Measurements from ENCODE around the gene KIFAP3.

The KIFAP3 gene

DNA sequence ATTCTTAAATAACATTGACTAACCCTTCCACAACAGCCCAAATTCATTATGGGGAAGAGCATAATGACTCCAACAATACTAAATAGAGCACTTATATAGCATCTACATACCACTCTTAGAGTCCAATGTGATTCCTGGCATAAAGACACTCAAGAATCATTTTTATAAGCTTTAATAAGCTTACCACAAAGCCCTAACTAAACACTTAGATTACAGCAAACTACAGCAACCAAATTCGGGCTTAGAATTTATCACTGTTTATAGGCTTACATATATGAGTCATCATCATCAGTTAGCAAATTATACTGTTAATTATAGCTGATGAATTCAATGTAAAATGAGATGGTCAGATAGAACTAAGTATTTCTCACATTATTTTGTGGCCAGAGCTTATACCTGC lies 188.1 kb downstream of the KIFAP3 start:
- Histone ChIP-seq H3K4me3 (IDR thresholded peaks at IDR 0.05; ENCODE audit: insufficient read depth, low read depth, low read length) (no peak overlapping the region), H3K4me2 (no peak overlapping the region), H4K20me1 (ENCODE audit: insufficient read depth) (no peaks in the 10 kb centered on the region), H3K9ac (no peak overlapping the region), H2AFZ (ENCODE audit: low read depth) (no peak overlapping the region), H3K79me2 (ENCODE audit: insufficient read depth, low read depth) (peaks cover 17% of the 10 kb centered on the region; the same call in 1 of the 2 replicates), H3K4me1 (ENCODE audit: low read depth, poor library complexity, severe bottlenecking) (peaks cover 18% of the 10 kb centered on the region), H3K27ac (no peak overlapping the region), H3K36me3 (ENCODE audit: insufficient read depth) (no peaks in the 10 kb centered on the region), H3K27me3 (ENCODE audit: insufficient read depth, low read depth) (no peaks in the 10 kb centered on the region)
- TF ChIP-seq, protein P1, sequence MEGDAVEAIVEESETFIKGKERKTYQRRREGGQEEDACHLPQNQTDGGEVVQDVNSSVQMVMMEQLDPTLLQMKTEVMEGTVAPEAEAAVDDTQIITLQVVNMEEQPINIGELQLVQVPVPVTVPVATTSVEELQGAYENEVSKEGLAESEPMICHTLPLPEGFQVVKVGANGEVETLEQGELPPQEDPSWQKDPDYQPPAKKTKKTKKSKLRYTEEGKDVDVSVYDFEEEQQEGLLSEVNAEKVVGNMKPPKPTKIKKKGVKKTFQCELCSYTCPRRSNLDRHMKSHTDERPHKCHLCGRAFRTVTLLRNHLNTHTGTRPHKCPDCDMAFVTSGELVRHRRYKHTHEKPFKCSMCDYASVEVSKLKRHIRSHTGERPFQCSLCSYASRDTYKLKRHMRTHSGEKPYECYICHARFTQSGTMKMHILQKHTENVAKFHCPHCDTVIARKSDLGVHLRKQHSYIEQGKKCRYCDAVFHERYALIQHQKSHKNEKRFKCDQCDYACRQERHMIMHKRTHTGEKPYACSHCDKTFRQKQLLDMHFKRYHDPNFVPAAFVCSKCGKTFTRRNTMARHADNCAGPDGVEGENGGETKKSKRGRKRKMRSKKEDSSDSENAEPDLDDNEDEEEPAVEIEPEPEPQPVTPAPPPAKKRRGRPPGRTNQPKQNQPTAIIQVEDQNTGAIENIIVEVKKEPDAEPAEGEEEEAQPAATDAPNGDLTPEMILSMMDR (conservative IDR thresholded peaks at IDR 0.05; ENCODE audit: low read depth, low read length): no peak

DNA sequence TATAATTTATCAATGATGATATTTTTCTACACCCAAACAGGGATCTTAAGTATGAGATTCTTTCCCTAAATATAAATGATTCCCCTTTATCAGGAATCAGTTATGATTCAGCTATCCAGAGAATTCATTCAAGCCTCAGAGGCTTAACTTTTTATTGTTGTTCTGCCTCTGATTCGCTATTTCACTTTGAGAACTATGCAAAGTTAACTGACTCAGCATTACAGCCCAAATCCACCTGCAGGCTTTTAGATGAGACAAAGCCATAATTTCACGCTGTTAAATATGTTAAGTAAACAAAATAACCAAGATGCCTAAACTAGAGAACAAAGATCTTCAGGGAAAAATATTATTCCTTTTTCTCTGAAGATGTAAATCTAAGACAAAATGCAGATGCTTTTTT lies 189.3 kb downstream of the KIFAP3 start:
- Histone ChIP-seq H3K9ac (no peak overlapping the region), H3K4me2 (peak overlapping the region; percentile 2; the same call in 1 of the 2 replicates), H3K27me3 (ENCODE audit: insufficient read depth, low read depth) (no peaks in the 10 kb centered on the region), H3K79me2 (ENCODE audit: insufficient read depth, low read depth) (peaks cover 9% of the 10 kb centered on the region; the same call in 1 of the 2 replicates), H3K27ac (no peak overlapping the region), H3K36me3 (ENCODE audit: insufficient read depth) (no peaks in the 10 kb centered on the region), H3K4me1 (ENCODE audit: low read depth, poor library complexity, severe bottlenecking) (peaks cover 10% of the 10 kb centered on the region), H4K20me1 (ENCODE audit: insufficient read depth) (no peaks in the 10 kb centered on the region), H3K4me3 (IDR thresholded peaks at IDR 0.05; ENCODE audit: insufficient read depth, low read depth, low read length) (no peak overlapping the region), H2AFZ (ENCODE audit: low read depth) (no peak overlapping the region)
- TF ChIP-seq, protein P1 (conservative IDR thresholded peaks at IDR 0.05; ENCODE audit: low read depth, low read length): no peak

DNA sequence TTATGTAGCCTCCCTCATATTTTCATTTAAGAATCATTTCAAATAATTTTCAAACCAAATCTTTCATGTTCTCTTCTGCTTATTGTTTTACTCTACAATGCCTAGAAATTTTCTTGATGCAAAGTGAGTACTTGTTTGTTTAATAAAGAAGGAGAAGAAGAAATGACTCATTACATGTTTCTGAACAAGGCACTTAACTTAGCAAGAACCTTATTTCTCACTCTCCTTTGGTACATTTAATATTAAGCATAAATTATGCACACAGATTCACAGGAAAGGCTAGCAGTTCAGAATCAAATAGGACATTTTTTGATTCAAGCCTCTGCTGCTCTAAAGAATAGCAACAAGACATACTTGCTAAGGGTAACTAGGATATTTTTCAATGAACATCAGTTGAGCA lies 189.9 kb downstream of the KIFAP3 start:
- H3K27ac ChIP-seq: no peak overlapping the region
- no peak overlapping the region for H3K4me2 ChIP-seq
- H3K9ac ChIP-seq: no peak overlapping the region
- peaks cover 5% of the 10 kb centered on the region; the same call in 1 of the 2 replicates for H3K79me2 ChIP-seq (ENCODE audit: insufficient read depth, low read depth)
- H4K20me1 ChIP-seq (ENCODE audit: insufficient read depth): no peaks in the 10 kb centered on the region
- H2AFZ ChIP-seq (ENCODE audit: low read depth): no peak overlapping the region
- H3K4me1 ChIP-seq (ENCODE audit: low read depth, poor library complexity, severe bottlenecking): peaks cover 10% of the 10 kb centered on the region
- TF ChIP-seq, protein P1 (conservative IDR thresholded peaks at IDR 0.05; ENCODE audit: low read depth, low read length): no peak
- no peaks in the 10 kb centered on the region for H3K36me3 ChIP-seq (ENCODE audit: insufficient read depth)
- no peaks in the 10 kb centered on the region for H3K27me3 ChIP-seq (ENCODE audit: insufficient read depth, low read depth)
- no peak overlapping the region for H3K4me3 ChIP-seq (IDR thresholded peaks at IDR 0.05; ENCODE audit: insufficient read depth, low read depth, low read length)

DNA sequence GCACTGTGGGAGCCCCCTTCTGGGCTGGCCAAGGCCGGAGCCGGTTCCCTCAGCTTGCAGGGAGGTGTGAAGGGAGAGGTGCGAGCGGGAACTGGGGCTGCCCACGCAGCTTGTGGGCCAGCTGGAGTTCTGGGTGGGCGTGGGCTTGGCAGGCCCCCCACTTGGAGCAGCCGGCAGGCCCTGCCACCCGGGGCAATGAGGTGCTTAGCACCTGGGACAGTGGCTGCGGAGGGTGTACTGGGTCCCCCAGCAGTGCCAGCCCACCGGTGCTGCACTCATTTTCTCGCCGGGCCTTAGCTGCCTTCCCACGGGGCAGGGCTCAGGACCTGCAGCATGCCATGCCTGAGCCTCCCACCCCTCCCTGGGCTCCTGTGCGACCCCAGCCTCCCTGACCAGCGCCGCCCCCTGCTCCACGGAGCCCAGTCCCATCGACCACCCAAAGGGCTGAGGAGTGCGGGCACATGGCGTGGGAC lies 192.4 kb downstream of the KIFAP3 start:
- H3K4me2 ChIP-seq: no peak overlapping the region
- H4K20me1 ChIP-seq (ENCODE audit: insufficient read depth): no peaks in the 10 kb centered on the region
- no peak overlapping the region for H3K27ac ChIP-seq
- no peaks in the 10 kb centered on the region for H3K27me3 ChIP-seq (ENCODE audit: insufficient read depth, low read depth)
- no peak overlapping the region for H2AFZ ChIP-seq (ENCODE audit: low read depth)
- TF ChIP-seq, protein P1 (conservative IDR thresholded peaks at IDR 0.05; ENCODE audit: low read depth, low read length): no peak
- no peaks in the 10 kb centered on the region for H3K79me2 ChIP-seq (ENCODE audit: insufficient read depth, low read depth)
- H3K36me3 ChIP-seq (ENCODE audit: insufficient read depth): no peaks in the 10 kb centered on the region
- H3K4me3 ChIP-seq (IDR thresholded peaks at IDR 0.05; ENCODE audit: insufficient read depth, low read depth, low read length): no peak overlapping the region
- H3K9ac ChIP-seq: no peak overlapping the region
- H3K4me1 ChIP-seq (ENCODE audit: low read depth, poor library complexity, severe bottlenecking): peaks cover 10% of the 10 kb centered on the region
